ENCODE results near the gene SOX5.
"Not testable (repeated sequence)": the region's sequence is repeated elsewhere in the genome, so short reads cannot be mapped to it uniquely, and the experiment has no call there.

SOX5 gene

GRCh38 chr12:23909551-23909950 lies 39.9 kb downstream of the SOX5 start:
- no peak for DNase-seq (ENCODE audit: low read depth, low spot score)

- DNase-seq (ENCODE audit: low read depth, low spot score) = no peak
Observed at GRCh38 chr12:23906329-23906728, 43.1 kb downstream of the SOX5 start.

DNA sequence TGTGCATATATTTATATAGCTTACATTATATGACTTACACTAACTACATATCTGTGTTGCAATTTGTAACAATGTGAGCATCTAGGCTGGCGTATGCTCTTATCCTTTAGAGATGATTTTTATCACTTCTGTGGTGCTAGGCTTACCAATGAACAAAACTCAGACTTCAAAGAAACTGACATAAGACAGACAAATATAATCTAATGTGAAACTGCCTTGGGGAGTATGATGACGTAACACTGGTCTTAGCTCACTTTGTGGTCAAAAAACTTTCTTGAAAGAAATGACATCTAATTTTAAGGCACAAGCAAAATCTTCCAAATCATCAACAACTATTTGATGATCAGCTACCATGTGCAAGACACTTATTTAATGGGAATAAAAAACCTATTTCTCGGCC lies 50.0 kb downstream of the SOX5 start:
- no peak for DNase-seq (ENCODE audit: low read depth, low spot score)

GRCh38 chr12:23898121-23898520 lies 51.3 kb downstream of the SOX5 start:
- DNase-seq (ENCODE audit: low read depth, low spot score) = no peak

DNA sequence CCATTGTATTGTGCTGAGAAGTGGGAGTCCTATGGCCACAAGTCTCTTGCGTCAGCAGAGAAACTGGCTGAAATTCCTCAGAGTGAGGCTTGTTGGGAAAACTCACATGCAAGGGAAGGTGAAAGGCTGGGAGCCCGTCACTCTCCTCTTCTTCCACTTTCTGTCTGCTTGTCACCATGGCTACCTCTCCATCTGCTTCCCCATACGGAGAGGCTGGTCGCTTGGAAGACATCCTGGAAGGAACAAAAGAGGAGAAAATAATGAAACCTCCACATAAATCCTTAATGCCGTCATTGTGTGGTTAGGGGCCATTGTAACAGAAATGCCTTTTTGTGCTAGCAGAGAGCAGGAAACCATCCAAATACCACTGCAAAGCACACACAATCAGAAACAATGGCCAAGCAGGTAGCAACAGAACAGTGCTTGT lies 53.7 kb downstream of the SOX5 start:
- no peak for DNase-seq (ENCODE audit: low read depth, low spot score)

- DNase-seq (ENCODE audit: low read depth, low spot score) = no peak
Observed at GRCh38 chr12:23893611-23894010, 55.9 kb downstream of the SOX5 start.

DNA sequence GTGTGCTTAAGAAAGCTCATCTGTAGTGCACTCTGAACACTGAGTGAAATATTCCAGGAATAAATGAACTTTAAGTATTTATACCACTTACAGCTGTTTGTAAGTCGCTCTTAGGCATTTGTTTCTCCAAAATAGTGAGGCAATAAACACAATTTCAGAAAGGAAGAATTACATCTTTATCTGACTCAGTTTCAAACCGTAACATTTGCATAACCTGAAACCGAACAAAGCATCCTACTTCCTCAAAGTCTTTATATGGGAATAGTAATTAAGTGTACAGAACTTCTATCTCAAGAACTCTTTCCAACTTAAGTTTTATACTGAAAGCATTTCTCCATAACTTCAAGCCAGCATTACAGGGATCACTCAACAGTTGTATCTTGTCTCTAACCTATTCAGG lies 58.4 kb downstream of the SOX5 start:
- no peak for DNase-seq (ENCODE audit: low read depth, low spot score)

DNA sequence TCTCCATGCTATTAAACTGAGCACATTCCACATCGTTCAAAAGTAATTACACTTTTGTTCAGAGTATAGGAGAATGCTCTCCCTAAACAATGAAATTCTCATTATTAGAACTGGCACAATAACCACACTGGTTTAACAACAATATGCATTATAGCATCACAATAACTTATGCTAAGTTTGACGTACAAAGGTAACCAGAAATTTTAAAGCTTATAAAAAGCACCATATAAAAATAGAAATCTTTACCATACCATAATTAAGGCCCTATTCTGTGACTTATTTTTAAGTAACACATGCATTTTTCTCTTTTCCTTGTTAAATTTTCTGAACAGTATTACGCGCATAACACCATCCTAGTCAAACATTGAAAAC lies 60.4 kb downstream of the SOX5 start:
- no peak for DNase-seq (ENCODE audit: low read depth, low spot score)

DNA sequence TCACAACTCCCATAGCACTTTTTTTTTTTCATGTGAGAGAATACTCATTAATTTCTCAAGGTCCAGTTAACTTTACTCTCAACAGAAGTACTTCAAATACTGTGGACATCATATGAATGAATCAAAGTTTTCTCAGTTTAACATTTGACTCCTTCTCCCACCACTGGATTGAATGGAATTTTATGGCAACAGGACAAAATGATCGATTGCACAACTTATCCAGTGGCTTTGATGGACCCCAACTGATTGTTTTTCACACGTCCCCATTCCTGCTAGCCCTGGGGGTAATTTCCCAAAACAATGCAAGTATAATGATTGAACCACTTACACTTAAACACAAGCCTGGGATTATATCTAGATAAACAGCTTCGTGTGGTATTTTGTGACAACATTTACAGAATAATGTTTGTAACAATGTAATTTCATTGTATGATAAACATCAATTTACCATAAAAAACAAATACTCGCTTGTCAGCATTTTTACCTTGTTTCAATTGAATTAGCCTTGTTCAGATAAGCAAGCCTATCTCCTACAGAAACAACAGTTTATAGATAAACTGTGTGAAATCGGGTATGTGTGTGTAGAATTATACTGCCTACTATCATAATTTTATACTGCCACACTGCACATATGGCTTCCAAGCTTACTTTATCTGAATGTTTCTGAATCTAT lies 60.9 kb downstream of the SOX5 start:
- no peak for DNase-seq (ENCODE audit: low read depth, low spot score)

- no peak for DNase-seq (ENCODE audit: low read depth, low spot score)
Observed at GRCh38 chr12:23887055-23887835, 62.2 kb downstream of the SOX5 start.

GRCh38 chr12:23885394-23885793 lies 64.1 kb downstream of the SOX5 start:
- DNase-seq (ENCODE audit: low read depth, low spot score) = no peak

GRCh38 chr12:23884909-23885308 lies 64.6 kb downstream of the SOX5 start:
- no peak for DNase-seq (ENCODE audit: low read depth, low spot score)

DNA sequence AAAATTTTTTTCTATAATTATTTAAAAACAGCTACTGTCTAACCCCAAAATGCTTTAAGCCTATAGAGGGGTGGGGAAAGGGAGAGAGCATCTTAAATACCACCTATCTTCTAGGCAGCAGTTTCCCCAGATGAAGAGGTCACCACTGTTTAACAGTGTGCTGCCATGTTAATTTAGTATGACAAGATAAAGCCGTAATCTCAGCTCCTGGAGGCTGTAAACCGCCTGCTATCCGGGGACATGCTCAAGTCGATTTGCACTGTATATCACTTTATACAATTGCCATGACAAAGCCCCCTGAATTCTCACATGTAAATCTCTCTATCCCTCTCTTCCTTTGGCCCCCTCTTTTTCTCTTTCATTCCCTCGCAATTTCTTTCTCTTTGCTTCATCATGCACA lies 68.5 kb downstream of the SOX5 start:
- no peak for DNase-seq (ENCODE audit: low read depth, low spot score)

DNA sequence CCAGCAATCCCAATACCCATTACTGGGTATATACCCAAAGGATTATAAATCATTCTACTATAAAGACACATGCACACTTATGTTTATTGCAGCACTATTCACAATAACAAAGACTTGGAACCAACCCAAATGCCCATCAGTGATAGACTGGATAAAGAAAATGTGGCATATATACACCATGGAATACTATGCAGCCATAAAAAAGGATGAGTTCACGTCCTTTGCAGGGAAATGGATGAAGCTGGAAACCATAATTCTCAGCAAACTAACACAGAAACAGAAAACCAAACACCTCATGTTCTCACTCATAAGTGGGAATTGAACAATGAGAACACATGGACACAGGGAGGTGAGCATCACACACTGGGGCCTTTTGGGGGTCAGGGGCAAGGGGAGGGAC lies 72.9 kb downstream of the SOX5 start:
- DNase-seq (ENCODE audit: low read depth, low spot score) = not testable (repeated sequence)

- DNase-seq (ENCODE audit: low read depth, low spot score) = no peak
Observed at GRCh38 chr12:23867794-23868193, 81.7 kb downstream of the SOX5 start.

DNA sequence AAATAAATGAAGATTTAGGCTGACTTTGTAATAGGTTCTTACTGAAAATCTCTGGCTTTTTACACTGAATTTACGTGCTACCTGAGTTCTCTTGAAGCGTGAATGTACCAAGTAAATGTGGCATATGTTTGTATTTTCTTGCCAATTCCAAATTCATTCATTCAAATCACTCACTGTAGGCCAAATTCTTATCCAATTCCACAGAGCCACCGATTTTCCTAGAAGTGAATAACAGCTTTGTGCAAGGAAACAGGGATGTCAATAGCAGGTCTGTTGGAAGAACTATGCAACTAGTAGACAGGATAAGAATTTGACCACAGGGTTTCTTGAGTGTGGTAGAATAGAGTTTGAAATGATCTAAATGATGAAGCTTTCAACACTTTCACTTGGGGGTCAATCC lies 86.8 kb downstream of the SOX5 start:
- DNase-seq (ENCODE audit: low read depth, low spot score) = no peak

DNA sequence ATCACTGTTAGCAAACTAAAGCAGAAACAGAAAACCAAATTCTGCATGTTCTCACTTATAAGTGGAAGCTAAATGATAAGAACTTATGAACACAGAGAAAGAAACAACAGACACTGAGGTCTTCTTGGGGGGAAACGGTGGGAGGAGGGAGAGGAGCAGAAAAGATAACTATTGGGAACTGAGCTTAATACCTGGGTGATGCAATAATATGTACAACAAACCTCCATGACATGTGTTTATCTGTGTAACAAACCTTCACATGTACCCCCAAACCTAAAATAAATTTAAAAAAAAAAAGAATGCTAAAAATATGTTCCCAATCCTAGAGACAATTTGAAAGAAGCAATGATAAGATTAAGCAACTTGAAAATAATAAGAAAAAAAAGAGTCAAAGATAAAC lies 89.5 kb downstream of the SOX5 start:
- no peak for DNase-seq (ENCODE audit: low read depth, low spot score)

GRCh38 chr12:23857178-23857577 lies 92.3 kb downstream of the SOX5 start:
- DNase-seq (ENCODE audit: low read depth, low spot score) = no peak

DNA sequence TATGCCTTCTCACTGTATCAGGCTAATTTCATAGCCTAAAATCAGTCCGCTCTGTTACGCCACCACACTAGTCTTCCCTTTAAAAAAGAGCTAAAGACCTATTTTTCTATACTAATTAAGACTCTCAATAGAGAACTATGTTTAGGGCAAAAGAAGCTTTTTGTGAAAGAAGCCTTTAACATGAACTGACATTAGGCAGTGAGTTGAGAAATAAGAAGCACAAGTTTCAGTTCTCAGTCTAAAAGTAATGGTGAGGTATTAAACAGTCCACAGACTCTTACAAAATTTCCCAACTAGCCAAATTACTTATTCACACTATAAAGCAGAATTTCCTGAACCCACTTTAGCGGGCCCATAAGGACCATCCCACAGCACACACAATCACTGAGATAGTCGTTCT lies 93.7 kb downstream of the SOX5 start:
- DNase-seq (ENCODE audit: low read depth, low spot score) = no peak

- no peak for DNase-seq (ENCODE audit: low read depth, low spot score)
Observed at GRCh38 chr12:23854598-23854997, 94.9 kb downstream of the SOX5 start.

- DNase-seq (ENCODE audit: low read depth, low spot score) = no peak
Observed at GRCh38 chr12:23853640-23854039, 95.8 kb downstream of the SOX5 start.

- DNase-seq (ENCODE audit: low read depth, low spot score) = no peak
Observed at GRCh38 chr12:23851602-23852001, 97.9 kb downstream of the SOX5 start.

GRCh38 chr12:23847857-23848256 lies 101.6 kb downstream of the SOX5 start:
- DNase-seq (ENCODE audit: low read depth, low spot score) = no peak

All from activated naive CD8-positive, alpha-beta T cell treated with anti-CD3 and anti-CD28 coated beads, Interleukin-2, amount 50 U/mL, for 16 hours (primary cell).